DMS 273 (cell line): ENCODE results near the gene PRDX6.
"Not testable (repeated sequence)": the region's sequence is repeated elsewhere in the genome, so short reads cannot be mapped to it uniquely, and the experiment has no call there.

Experiments used
- DNase-seq: peaks from one replicate; lab custom pipeline; 2025; ENCODE audit not compliant: unreplicated experiment; lab: John Stamatoyannopoulos, UW

The PRDX6 gene

GRCh38 chr1:173477286-173478093 lies at the start of gene PRDX6:
Gene PRDX6, plus strand, starts transcription at chr1:173477335. Its CDS starts 63 bp downstream, at chr1:173477398.
- peak; percentile 97 for DNase-seq

GRCh38 chr1:173429471-173430402 lies 47.4 kb upstream of the PRDX6 start:
- DNase-seq, result peak; percentile 69

- no peak for DNase-seq
Measured at GRCh38 chr1:173430677-173431303, 46.3 kb upstream of the PRDX6 start.

- DNase-seq, result peak; percentile 97
Measured at GRCh38 chr1:173431304-173432045, 45.7 kb upstream of the PRDX6 start.

GRCh38 chr1:173432331-173432730 lies 44.8 kb upstream of the PRDX6 start:
- no peak for DNase-seq

GRCh38 chr1:173433751-173434326 lies 43.3 kb upstream of the PRDX6 start:
- no peak for DNase-seq

GRCh38 chr1:173436841-173437428 lies 40.2 kb upstream of the PRDX6 start:
- DNase-seq, result no peak

GRCh38 chr1:173438675-173439074 lies 38.5 kb upstream of the PRDX6 start:
- DNase-seq, result no peak

GRCh38 chr1:173440430-173440829 lies 36.7 kb upstream of the PRDX6 start:
- DNase-seq, result no peak

GRCh38 chr1:173444757-173445156 lies 32.4 kb upstream of the PRDX6 start:
- DNase-seq, result no peak

GRCh38 chr1:173445164-173445563 lies 32.0 kb upstream of the PRDX6 start:
- DNase-seq, result no peak

GRCh38 chr1:173445656-173446055 lies 31.5 kb upstream of the PRDX6 start:
- no peak for DNase-seq

- DNase-seq, result no peak
Measured at GRCh38 chr1:173447224-173447623, 29.9 kb upstream of the PRDX6 start.

GRCh38 chr1:173448945-173449344 lies 28.2 kb upstream of the PRDX6 start:
- no peak for DNase-seq

- peak; percentile 86 for DNase-seq
Measured at GRCh38 chr1:173451981-173452380, 25.2 kb upstream of the PRDX6 start.

- DNase-seq, result no peak
Measured at GRCh38 chr1:173453982-173454381, 23.2 kb upstream of the PRDX6 start.

GRCh38 chr1:173454966-173455524 lies 22.1 kb upstream of the PRDX6 start:
- no peak for DNase-seq

- no peak for DNase-seq
Measured at GRCh38 chr1:173459885-173460284, 17.2 kb upstream of the PRDX6 start.

- not testable (repeated sequence) for DNase-seq
Measured at GRCh38 chr1:173462666-173463065, 14.5 kb upstream of the PRDX6 start.

GRCh38 chr1:173464185-173464584 lies 12.9 kb upstream of the PRDX6 start:
- peak; percentile 23 for DNase-seq
